Measurements from ENCODE around the gene HAPSTR1. TPM values are rescaled to one million over a fixed set of nuclear protein-coding genes. Genes with fewer than 3 reads are reported as not detected.

Gene HAPSTR1
- polyA plus RNA-seq, 4 donors, result 11.6 to 31.8 (median 15.0) TPM

DNA sequence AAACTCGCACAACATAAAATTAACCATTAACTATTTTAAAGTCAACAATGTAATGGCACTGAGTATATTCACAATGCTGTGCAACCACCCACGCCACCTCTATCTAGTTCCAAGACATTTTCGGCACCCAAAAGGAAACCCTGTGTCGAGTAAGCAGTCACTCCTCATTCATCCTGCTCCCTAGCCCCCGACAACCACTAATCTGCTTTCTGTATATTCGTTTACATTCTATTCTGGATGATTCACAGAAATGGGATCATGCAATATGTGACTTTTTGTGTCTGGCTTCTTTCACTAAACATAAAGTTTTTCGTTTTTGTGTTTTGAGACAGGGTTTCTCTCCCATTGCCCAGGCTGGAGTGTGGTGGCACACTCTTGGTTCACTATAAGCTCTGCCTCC is 42.2 kb upstream of the HAPSTR1 start:
- Histone ChIP-seq H3K4me1 (ENCODE audit: control insufficient read depth in 3 of 3, insufficient read depth in 2 of 3, low read depth in 1 of 3, low read length in 2 of 3) (peaks cover 0 to 4% (median 0%) of the 10 kb centered on the region in 3 donors), H3K27me3 (ENCODE audit: control insufficient read depth in 3 of 3, insufficient read depth in 3 of 3, low read length in 3 of 3) (no peaks in the 10 kb centered on the region), H3K4me3 (ENCODE audit: low read depth in 1 of 3, low read length in 3 of 3) (no peak overlapping the region), H3K9me3 (ENCODE audit: control insufficient read depth in 2 of 2, insufficient read depth in 1 of 2, low read depth in 1 of 2, low read length in 1 of 2) (no peaks in the 10 kb centered on the region), H3K27ac (ENCODE audit: low read depth in 1 of 3, low read length in 2 of 3) (no peak overlapping the region), H3K36me3 (ENCODE audit: control insufficient read depth in 3 of 3, insufficient read depth in 2 of 3, low read depth in 1 of 3, low read length in 3 of 3) (no peaks in the 10 kb centered on the region)
- WGBS, 3 donors, result 75 to 82% (median 76%) methylated on average over 7 of the region's 7 CpGs
- FAIRE-seq, result no peak
- DNase-seq, result no peak

DNA sequence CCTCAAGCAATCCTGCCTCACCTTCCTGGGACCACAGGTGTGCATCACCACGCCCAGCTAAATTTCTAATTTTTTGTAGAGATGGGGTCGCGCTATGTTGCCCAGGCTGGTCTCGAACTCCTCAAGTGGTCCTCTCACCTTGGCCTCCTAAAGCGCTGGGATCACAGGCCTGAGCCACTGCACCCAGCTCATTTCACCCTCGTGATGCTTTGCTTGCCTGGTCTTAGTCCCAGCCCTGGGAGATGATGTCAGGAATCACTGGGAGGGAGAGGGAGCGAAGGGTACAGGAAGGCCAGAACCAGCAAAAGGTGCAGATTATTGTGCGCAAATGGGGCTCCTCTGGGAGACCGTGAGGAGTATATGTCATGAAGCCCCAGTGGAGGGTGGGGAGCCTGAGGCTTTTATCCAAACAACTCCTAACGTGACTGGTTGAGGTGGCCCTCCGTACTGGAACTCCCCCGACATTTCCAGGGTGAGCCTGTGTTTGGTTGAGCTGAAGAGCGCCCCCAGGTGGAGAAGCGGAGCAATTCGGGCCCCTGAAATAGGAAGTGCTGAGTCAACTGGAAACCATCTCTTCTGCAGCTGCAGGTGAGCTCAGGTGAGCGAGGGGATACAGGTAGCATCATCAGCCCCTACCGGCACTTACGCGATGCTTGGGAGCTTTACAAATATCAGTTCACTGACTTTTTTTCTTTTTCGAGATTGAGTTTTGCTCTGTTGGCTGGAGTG is 41.2 kb upstream of the HAPSTR1 start:
- FAIRE-seq (no peak), DNase-seq (no peak)
- no peak overlapping the region for H3K4me3 ChIP-seq (ENCODE audit: low read depth in 1 of 3, low read length in 3 of 3)
- peaks cover 0 to 4% (median 0%) of the 10 kb centered on the region in 3 donors for H3K4me1 ChIP-seq (ENCODE audit: control insufficient read depth in 3 of 3, insufficient read depth in 2 of 3, low read depth in 1 of 3, low read length in 2 of 3)
- no peaks in the 10 kb centered on the region for H3K36me3 ChIP-seq (ENCODE audit: control insufficient read depth in 3 of 3, insufficient read depth in 2 of 3, low read depth in 1 of 3, low read length in 3 of 3)
- no peak overlapping the region for H3K27ac ChIP-seq (ENCODE audit: low read depth in 1 of 3, low read length in 2 of 3)
- WGBS, 3 donors, result 66 to 78% (median 77%) methylated on average over 20 of the region's 20 CpGs
- no peaks in the 10 kb centered on the region for H3K27me3 ChIP-seq (ENCODE audit: control insufficient read depth in 3 of 3, insufficient read depth in 3 of 3, low read length in 3 of 3)
- H3K9me3 ChIP-seq (ENCODE audit: control insufficient read depth in 2 of 2, insufficient read depth in 1 of 2, low read depth in 1 of 2, low read length in 1 of 2), result no peaks in the 10 kb centered on the region

DNA sequence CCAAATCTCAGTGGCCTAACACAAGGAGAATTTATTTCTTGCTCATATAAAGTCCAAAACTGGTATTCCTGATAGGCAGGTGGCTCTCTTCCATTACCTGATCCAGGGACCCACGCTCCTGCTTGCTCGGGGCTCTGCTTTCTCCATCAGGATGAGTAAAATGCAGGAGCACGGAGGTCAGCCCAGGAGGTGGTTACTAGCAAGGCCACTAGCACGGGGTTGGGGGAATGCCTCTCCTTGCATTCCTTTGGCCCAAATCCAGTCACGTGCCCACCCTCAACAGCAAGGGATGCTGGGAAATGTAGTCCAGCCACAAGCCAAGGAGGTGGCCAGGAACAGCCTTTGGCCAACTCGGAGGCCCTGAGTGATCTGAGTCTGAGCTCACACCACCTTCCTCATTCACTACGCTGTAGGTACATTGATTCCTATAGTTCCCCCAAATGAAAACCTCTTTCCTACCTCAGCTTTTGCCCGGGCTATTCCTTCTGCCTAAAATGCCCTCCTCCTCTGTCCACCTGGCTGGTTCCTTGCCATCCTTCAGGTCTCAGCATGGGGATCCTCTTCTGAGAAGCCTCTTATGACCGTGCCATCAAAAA is 38.3 kb upstream of the HAPSTR1 start:
- peak; percentile 38 to 51 for DNase-seq
- no peak overlapping the region for H3K4me3 ChIP-seq (ENCODE audit: low read depth in 1 of 3, low read length in 3 of 3)
- H3K4me1 ChIP-seq (ENCODE audit: control insufficient read depth in 3 of 3, insufficient read depth in 2 of 3, low read depth in 1 of 3, low read length in 2 of 3), result peaks cover 0 to 2% (median 0%) of the 10 kb centered on the region in 3 donors
- no peaks in the 10 kb centered on the region for H3K27me3 ChIP-seq (ENCODE audit: control insufficient read depth in 3 of 3, insufficient read depth in 3 of 3, low read length in 3 of 3)
- 34 to 44% (median 39%) methylated on average over 9 of the region's 9 CpGs for WGBS, 3 donors
- H3K36me3 ChIP-seq (ENCODE audit: control insufficient read depth in 3 of 3, insufficient read depth in 2 of 3, low read depth in 1 of 3, low read length in 3 of 3), result no peaks in the 10 kb centered on the region
- no peak overlapping the region for H3K27ac ChIP-seq (ENCODE audit: low read depth in 1 of 3, low read length in 2 of 3)
- no peak for FAIRE-seq
- H3K9me3 ChIP-seq (ENCODE audit: control insufficient read depth in 2 of 2, insufficient read depth in 1 of 2, low read depth in 1 of 2, low read length in 1 of 2), result no peaks in the 10 kb centered on the region

DNA sequence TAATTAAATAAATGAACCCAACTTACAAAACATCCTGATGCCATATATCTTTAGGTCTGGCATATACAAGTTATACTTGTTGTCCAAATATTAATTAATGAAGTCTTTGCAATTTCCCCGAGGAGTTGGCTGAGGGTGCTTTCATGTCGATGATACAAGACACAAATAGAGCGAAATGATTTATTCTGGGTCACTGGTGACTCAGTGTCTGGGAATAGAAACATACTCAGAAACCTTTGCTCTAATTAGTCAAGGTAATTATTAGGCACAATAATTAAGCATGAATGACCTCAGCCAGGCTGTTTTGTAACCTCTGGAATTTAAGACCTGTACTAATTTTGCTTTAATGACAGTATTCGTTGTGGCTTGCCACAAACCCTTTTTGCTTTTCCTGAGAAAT is 37.0 kb upstream of the HAPSTR1 start:
- Histone ChIP-seq H3K27ac (ENCODE audit: low read depth in 1 of 3, low read length in 2 of 3) (no peak overlapping the region), H3K27me3 (ENCODE audit: control insufficient read depth in 3 of 3, insufficient read depth in 3 of 3, low read length in 3 of 3) (no peaks in the 10 kb centered on the region), H3K36me3 (ENCODE audit: control insufficient read depth in 3 of 3, insufficient read depth in 2 of 3, low read depth in 1 of 3, low read length in 3 of 3) (no peaks in the 10 kb centered on the region), H3K4me3 (ENCODE audit: low read depth in 1 of 3, low read length in 3 of 3) (no peak overlapping the region), H3K9me3 (ENCODE audit: control insufficient read depth in 2 of 2, insufficient read depth in 1 of 2, low read depth in 1 of 2, low read length in 1 of 2) (no peaks in the 10 kb centered on the region), H3K4me1 (ENCODE audit: control insufficient read depth in 3 of 3, insufficient read depth in 2 of 3, low read depth in 1 of 3, low read length in 2 of 3) (no peaks in the 10 kb centered on the region)
- 34 to 67% (median 45%) methylated on average over 4 of the region's 4 CpGs for WGBS, 3 donors
- DNase-seq (peak in 1 of 2 donors; percentile 75), FAIRE-seq (no peak)

GRCh38 chr16:9055115-9055514 is 36.3 kb upstream of the HAPSTR1 start:
- no peaks in the 10 kb centered on the region for H3K9me3 ChIP-seq (ENCODE audit: control insufficient read depth in 2 of 2, insufficient read depth in 1 of 2, low read depth in 1 of 2, low read length in 1 of 2)
- no peak overlapping the region for H3K27ac ChIP-seq (ENCODE audit: low read depth in 1 of 3, low read length in 2 of 3)
- no peaks in the 10 kb centered on the region for H3K36me3 ChIP-seq (ENCODE audit: control insufficient read depth in 3 of 3, insufficient read depth in 2 of 3, low read depth in 1 of 3, low read length in 3 of 3)
- H3K4me1 ChIP-seq (ENCODE audit: control insufficient read depth in 3 of 3, insufficient read depth in 2 of 3, low read depth in 1 of 3, low read length in 2 of 3), result no peaks in the 10 kb centered on the region
- FAIRE-seq (no peak), DNase-seq (no peak)
- H3K27me3 ChIP-seq (ENCODE audit: control insufficient read depth in 3 of 3, insufficient read depth in 3 of 3, low read length in 3 of 3), result no peaks in the 10 kb centered on the region
- 89 to 100% (median 94%) methylated on average over 2 of the region's 2 CpGs for WGBS, 3 donors
- no peak overlapping the region for H3K4me3 ChIP-seq (ENCODE audit: low read depth in 1 of 3, low read length in 3 of 3)

DNA sequence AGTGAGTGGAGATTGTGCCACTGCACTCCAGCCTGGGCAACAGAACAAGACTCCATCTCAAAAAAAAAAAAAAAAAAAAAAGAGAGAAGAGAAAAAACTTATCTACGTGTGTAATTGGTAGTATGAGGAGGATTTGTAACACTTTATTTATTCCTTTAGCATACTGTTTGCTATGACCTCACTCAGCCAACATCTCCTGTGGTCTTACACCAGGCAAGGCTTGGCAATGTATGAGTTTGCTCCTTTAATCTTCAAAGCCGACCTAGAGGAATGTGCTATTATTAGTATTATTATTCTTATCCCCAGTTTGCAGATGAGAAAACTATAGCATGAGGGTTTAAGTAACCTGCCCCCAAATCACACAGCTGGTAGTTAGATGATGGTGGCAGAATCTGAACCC is 35.8 kb upstream of the HAPSTR1 start:
- WGBS, 3 donors, result 78 to 85% (median 79%) methylated on average over 2 of the region's 2 CpGs
- no peak for FAIRE-seq
- no peaks in the 10 kb centered on the region for H3K4me1 ChIP-seq (ENCODE audit: control insufficient read depth in 3 of 3, insufficient read depth in 2 of 3, low read depth in 1 of 3, low read length in 2 of 3)
- no peak for DNase-seq
- no peaks in the 10 kb centered on the region for H3K27me3 ChIP-seq (ENCODE audit: control insufficient read depth in 3 of 3, insufficient read depth in 3 of 3, low read length in 3 of 3)
- H3K27ac ChIP-seq (ENCODE audit: low read depth in 1 of 3, low read length in 2 of 3), result no peak overlapping the region
- H3K9me3 ChIP-seq (ENCODE audit: control insufficient read depth in 2 of 2, insufficient read depth in 1 of 2, low read depth in 1 of 2, low read length in 1 of 2), result no peaks in the 10 kb centered on the region
- no peak overlapping the region for H3K4me3 ChIP-seq (ENCODE audit: low read depth in 1 of 3, low read length in 3 of 3)
- H3K36me3 ChIP-seq (ENCODE audit: control insufficient read depth in 3 of 3, insufficient read depth in 2 of 3, low read depth in 1 of 3, low read length in 3 of 3), result no peaks in the 10 kb centered on the region

- Histone ChIP-seq H3K36me3 (ENCODE audit: control insufficient read depth in 3 of 3, insufficient read depth in 2 of 3, low read depth in 1 of 3, low read length in 3 of 3) (no peaks in the 10 kb centered on the region), H3K27me3 (ENCODE audit: control insufficient read depth in 3 of 3, insufficient read depth in 3 of 3, low read length in 3 of 3) (no peaks in the 10 kb centered on the region), H3K4me1 (ENCODE audit: control insufficient read depth in 3 of 3, insufficient read depth in 2 of 3, low read depth in 1 of 3, low read length in 2 of 3) (no peaks in the 10 kb centered on the region), H3K4me3 (ENCODE audit: low read depth in 1 of 3, low read length in 3 of 3) (no peak overlapping the region), H3K27ac (ENCODE audit: low read depth in 1 of 3, low read length in 2 of 3) (no peak overlapping the region), H3K9me3 (ENCODE audit: control insufficient read depth in 2 of 2, insufficient read depth in 1 of 2, low read depth in 1 of 2, low read length in 1 of 2) (no peaks in the 10 kb centered on the region)
- no peak for FAIRE-seq
- DNase-seq, result no peak
- WGBS, 3 donors, result 88 to 89% (median 89%) methylated on average over 9 of the region's 9 CpGs
Measured at GRCh38 chr16:9056061-9056460, 35.4 kb upstream of the HAPSTR1 start.

DNA sequence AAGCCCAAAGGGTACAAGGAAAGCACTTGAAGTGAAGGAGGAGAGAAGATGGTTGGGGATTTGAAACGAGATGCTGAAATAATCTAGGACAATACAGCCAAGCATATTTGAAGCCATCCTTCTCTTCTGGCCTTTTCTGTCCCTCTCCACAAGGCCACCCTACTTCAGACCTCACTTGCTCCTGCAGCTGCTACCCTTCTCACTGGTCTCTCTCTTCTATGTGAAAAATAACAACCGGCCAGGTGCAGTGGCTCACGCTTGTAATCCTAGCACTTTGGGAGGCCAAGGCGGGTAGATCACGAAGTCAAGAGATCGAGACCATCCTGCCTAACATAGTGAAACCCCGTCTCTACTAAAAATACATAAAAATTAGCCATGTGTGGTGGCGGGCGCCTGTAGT is 33.2 kb upstream of the HAPSTR1 start:
- DNase-seq (no peak), FAIRE-seq (no peak)
- H3K4me3 ChIP-seq (ENCODE audit: low read depth in 1 of 3, low read length in 3 of 3), result no peak overlapping the region
- H3K27me3 ChIP-seq (ENCODE audit: control insufficient read depth in 3 of 3, insufficient read depth in 3 of 3, low read length in 3 of 3), result no peaks in the 10 kb centered on the region
- no peaks in the 10 kb centered on the region for H3K4me1 ChIP-seq (ENCODE audit: control insufficient read depth in 3 of 3, insufficient read depth in 2 of 3, low read depth in 1 of 3, low read length in 2 of 3)
- no peaks in the 10 kb centered on the region for H3K9me3 ChIP-seq (ENCODE audit: control insufficient read depth in 2 of 2, insufficient read depth in 1 of 2, low read depth in 1 of 2, low read length in 1 of 2)
- 85 to 93% (median 92%) methylated on average over 9 of the region's 9 CpGs for WGBS, 3 donors
- no peak overlapping the region for H3K27ac ChIP-seq (ENCODE audit: low read depth in 1 of 3, low read length in 2 of 3)
- no peaks in the 10 kb centered on the region for H3K36me3 ChIP-seq (ENCODE audit: control insufficient read depth in 3 of 3, insufficient read depth in 2 of 3, low read depth in 1 of 3, low read length in 3 of 3)

- Histone ChIP-seq H3K9me3 (ENCODE audit: control insufficient read depth in 2 of 2, insufficient read depth in 1 of 2, low read depth in 1 of 2, low read length in 1 of 2) (no peaks in the 10 kb centered on the region), H3K27ac (ENCODE audit: low read depth in 1 of 3, low read length in 2 of 3) (no peak overlapping the region), H3K27me3 (ENCODE audit: control insufficient read depth in 3 of 3, insufficient read depth in 3 of 3, low read length in 3 of 3) (no peaks in the 10 kb centered on the region), H3K4me1 (ENCODE audit: control insufficient read depth in 3 of 3, insufficient read depth in 2 of 3, low read depth in 1 of 3, low read length in 2 of 3) (no peaks in the 10 kb centered on the region), H3K4me3 (ENCODE audit: low read depth in 1 of 3, low read length in 3 of 3) (no peak overlapping the region), H3K36me3 (ENCODE audit: control insufficient read depth in 3 of 3, insufficient read depth in 2 of 3, low read depth in 1 of 3, low read length in 3 of 3) (no peaks in the 10 kb centered on the region)
- no peak for DNase-seq
- no peak for FAIRE-seq
Measured at GRCh38 chr16:9060225-9060624, 31.2 kb upstream of the HAPSTR1 start.
